AG04449 (cell line): ENCODE measurements around the gene CCDC3.

Experiments used
- CTCF ChIA-PET: fragments of 350-600 bp; formaldehyde crosslinking; extraction: SDS; loops from one replicate; lab custom pipeline; 2021; ENCODE audit warnings: antibody characterized with exemption; lab: Yijun Ruan, JAX
- POLR2A ChIA-PET: fragments of 400-600, 350-600 bp; formaldehyde crosslinking; extraction: SDS; loops from one replicate; lab custom pipeline; 2020; ENCODE audit warnings: antibody characterized with exemption, inconsistent platforms; lab: Yijun Ruan, JAX
- DNase-seq: peaks from one replicate; pipeline ENCODE4 v3.0.0-alpha.2; 2010; ENCODE audit warnings: low read depth, low spot score
- H3K4me3 ChIP-seq: 2 replicates; pipeline ENCODE4 v1.5.1; 2011; ENCODE audit warnings: low read depth, mild to moderate bottlenecking, control low read depth, low read length
- CTCF ChIP-seq: IDR thresholded peaks from one replicate; pipeline ENCODE4 v1.5.1; 2011; ENCODE audit warnings: mild to moderate bottlenecking, moderate library complexity, low read length, control low read depth, inconsistent platforms; ENCODE audit not compliant: insufficient read depth; ENCODE audit errors: missing control alignments

CCDC3 gene

GRCh38 chr10:13001041-13001886, at the start of gene CCDC3:
CCDC3 (minus strand) TSS chr10:13001713; CDS start chr10:13001570, 143 bp downstream.
- TF ChIP-seq CTCF, result no peak
- POLR2A ChIA-PET, result no interaction called here
- no peak for DNase-seq
- H3K4me3 ChIP-seq, result no peak within 1 kb of the TSS
- CTCF ChIA-PET, result no interaction called here

- CTCF ChIA-PET, result interaction anchor here (2.4 kb wide), 1 partner anchor 23 kb away, joined by 11 read pairs; no protein-coding TSS in a partner anchor
- POLR2A ChIA-PET, result no interaction called here
- H3K4me3 ChIP-seq, result no peak overlapping the region
- DNase-seq, result no peak
- TF ChIP-seq CTCF, result no peak
These were observed 49.7 kb upstream of the CCDC3 start for GRCh38 chr10:13051126-13051694.

- ChIA-PET CTCF (interaction anchor here (0.7 kb wide), 1 partner anchor 338 kb away, joined by 3 read pairs; no protein-coding TSS in a partner anchor), POLR2A (no interaction called here)
- no peak overlapping the region for H3K4me3 ChIP-seq
- TF ChIP-seq CTCF, result no peak
- no peak for DNase-seq
These were observed 48.4 kb upstream of the CCDC3 start for GRCh38 chr10:13049774-13050420.

- POLR2A ChIA-PET, result no interaction called here
- no peak for TF ChIP-seq CTCF
These were observed 47.2 kb upstream of the CCDC3 start for GRCh38 chr10:13048762-13049161.

GRCh38 chr10:13047529-13048206, 46.2 kb upstream of the CCDC3 start:
- no peak overlapping the region for H3K4me3 ChIP-seq
- TF ChIP-seq CTCF, result no peak
- no peak for DNase-seq
- ChIA-PET POLR2A (no interaction called here), CTCF (no interaction called here)

More at GRCh38 chr10:13048762-13049161, 47.2 kb upstream of the CCDC3 start:
- H3K4me3 ChIP-seq, result no peak overlapping the region
- CTCF ChIA-PET, result interaction anchor here (0.7 kb wide), 1 partner anchor 337 kb away, joined by 3 read pairs; no protein-coding TSS in a partner anchor
- no peak for DNase-seq
